Melanocyte of skin (primary cell): ENCODE measurements around the gene LIN7C. TPM values are rescaled to one million over a fixed set of nuclear protein-coding genes. Genes with fewer than 3 reads are reported as not detected.

Source experiments
- small RNA-seq, 2 donors: library from RNA; depleted of rRNA; stranded (forward); fragments of <200 nt; gene quantifications; one replicate each; pipeline ENCODE3, GENCODE V24; 2012
- total RNA-seq, 2 donors: library from RNA; depleted of rRNA; stranded (reverse); fragments of >200 nt; gene quantifications; 2 replicates each; pipeline ENCODE4 v1.2.3, GENCODE V29; 2012

LIN7C gene, protein sequence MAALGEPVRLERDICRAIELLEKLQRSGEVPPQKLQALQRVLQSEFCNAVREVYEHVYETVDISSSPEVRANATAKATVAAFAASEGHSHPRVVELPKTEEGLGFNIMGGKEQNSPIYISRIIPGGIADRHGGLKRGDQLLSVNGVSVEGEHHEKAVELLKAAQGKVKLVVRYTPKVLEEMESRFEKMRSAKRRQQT
- 10 to 100 TPM; 30.6 to 51.6 TPM for total RNA-seq

DNA sequence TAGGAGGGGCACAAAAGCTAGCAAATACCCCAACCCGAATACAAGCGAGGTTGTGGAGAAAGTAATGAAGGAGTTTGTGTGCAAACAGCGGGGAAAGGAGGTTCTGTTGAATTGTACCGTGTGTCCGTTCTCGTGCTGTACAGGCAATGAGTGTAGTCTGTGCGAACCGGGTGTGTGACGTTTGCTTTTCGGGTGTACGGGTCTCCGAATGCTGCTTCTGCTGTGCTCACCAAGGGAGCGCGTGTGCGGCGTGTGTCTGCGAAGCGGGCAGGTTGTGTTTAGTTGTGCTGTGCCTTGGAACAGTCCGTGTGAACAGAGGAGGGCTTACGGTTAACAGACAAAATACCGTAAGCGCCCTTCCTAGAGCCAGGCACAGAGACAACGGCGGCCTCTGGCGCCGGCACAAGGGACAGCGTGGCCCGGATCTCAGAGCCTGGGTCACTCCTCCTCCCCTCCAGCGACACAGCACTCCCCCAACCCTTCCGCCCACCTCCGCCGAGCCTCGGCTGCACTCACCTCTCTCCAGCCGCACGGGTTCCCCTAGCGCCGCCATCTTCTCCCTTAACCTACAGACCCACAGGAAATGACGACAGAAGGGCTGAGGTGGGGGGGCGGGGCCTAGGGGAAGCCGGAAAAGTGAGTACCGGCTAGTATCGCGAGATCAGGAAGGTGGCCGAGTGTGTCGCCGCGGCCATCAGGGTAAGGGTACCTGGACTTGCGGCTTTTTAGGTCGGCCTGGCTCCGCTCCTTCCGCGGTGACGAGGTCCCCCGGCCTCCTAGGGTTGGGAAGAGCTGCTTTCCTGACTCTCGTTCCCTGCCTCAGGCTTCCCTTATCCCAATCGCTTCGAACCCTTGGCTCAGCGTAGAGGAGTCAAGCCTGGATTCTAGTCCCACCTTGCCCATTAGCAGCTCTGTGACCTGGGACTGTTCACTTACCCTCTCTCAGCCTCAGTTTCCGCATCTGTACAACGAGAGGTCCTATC lies at the start of gene LIN7C:
TSS of gene LIN7C (minus strand) at position 570 of the 983 bp plus-strand sequence. CDS start at position 553, 17 bp downstream.

DNA sequence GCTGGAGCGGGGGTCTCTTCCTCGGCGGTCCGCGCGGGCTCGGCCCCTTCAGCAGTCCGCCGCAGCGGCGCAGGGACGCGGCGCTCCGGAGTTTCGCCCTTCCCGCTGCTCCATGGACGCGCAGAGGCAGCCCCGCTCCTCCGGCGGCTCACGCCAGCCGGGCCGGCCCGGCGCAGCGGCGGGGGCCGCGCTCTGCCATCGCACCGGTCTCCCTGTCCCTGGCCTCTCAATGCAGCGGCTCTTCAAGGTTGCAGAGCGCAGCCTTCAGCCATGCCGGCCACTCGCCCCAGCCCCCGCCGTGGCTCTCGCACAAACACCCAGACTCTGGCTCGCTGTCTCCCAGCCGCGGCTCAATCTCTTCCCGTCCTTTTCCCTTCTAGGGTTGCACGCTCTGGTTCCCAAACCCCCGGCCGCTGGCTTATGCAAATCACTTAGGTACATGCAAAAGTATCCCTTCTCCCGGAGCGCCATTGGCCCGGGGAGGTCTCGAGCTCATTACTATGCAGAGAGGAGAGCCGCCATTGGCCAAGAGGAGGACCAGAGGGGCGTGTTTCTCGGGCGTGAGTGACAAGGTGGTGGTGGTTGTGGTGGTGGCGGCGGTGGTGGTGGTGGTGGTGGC lies 34.1 kb downstream of the LIN7C start, which contains the start of gene LGR4:
TSS of gene LGR4 (minus strand) at position 393 of the 619 bp plus-strand sequence. CDS start 488 bp downstream, outside the sequence.

Small RNA genes lying within 50 kb of the gene (small RNA-seq; reads per million reads assigned to genes)
- gene AC100771.1 (0 reads per million in 2 donors), gene MIR8087 (0 reads per million in 2 donors), gene RNA5SP339 (0 reads per million in 2 donors)

Other genes with a start within 250 kb of the LIN7C start
- gene CCDC34, start 143.6 kb downstream of the LIN7C start, total RNA-seq: 1 to 10 TPM; 5.2 to 7.0 TPM
- gene LGR4, start 34.0 kb downstream of the LIN7C start, total RNA-seq: 10 to 100 TPM; 16.3 to 17.6 TPM
- gene BDNF, start 193.7 kb upstream of the LIN7C start, total RNA-seq: 1 to 10 TPM; 2.1 to 2.3 TPM